HG03097 (cell line): ENCODE results near the gene ADNP.

Experiments
- ATAC-seq: cut with Tn5 transposase; IDR thresholded peaks from one replicate; pipeline ENCODE4 v1.9.1; 2021; ENCODE audit not compliant: unreplicated experiment, low FRiP score

Gene ADNP

DNA sequence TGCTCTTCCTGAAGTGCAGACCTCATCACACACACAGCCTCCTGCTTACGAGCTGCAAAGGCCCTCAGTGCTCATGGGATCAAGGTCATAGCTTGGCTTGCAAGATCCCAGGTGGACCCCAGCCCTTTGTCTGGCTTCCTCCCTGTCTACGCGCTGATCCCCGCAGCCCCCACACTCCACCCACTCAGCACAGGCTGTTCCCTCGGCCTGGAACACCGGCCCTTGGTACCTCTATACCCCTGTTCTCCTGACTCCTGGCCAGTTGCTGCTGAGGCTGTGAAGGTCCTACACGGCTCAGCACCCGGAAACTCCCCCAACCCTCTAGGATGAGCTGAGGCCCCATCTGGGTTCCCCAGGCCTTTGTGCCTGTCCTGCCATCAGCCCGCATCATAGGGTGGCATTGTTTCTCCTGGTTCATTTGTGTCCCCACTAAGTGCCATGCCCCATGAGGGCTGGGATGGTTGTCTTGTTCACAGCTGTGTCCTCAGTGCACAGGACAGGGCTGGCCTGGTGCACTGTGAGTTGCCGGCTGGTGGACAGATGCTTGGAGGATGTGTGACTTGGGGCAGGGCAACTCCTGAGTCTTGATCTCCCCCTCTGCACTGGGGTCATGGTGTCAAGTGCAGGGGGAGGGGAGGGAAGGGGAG is 57.0 kb downstream of the ADNP start:
- ATAC-seq, result no peak

DNA sequence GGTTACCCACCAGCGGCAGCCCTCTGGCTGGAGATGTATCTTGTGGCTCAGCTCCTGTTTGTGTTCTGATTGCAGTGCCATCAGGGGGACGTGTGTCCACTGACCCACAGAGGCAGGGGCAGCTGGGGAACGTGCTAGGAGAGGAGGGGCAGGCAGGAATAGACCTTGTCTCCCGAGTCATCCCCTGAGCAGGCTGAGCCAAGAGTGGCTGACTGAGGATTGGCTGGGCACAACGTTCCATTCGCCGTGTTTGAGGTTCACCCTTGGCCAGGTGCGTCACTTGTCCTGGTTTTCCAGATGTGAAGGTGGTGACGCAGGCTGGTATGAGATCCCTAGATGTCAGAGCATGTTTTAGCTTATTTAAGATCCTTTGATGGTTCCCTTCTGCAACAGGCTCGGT is 57.7 kb downstream of the ADNP start:
- no peak for ATAC-seq

DNA sequence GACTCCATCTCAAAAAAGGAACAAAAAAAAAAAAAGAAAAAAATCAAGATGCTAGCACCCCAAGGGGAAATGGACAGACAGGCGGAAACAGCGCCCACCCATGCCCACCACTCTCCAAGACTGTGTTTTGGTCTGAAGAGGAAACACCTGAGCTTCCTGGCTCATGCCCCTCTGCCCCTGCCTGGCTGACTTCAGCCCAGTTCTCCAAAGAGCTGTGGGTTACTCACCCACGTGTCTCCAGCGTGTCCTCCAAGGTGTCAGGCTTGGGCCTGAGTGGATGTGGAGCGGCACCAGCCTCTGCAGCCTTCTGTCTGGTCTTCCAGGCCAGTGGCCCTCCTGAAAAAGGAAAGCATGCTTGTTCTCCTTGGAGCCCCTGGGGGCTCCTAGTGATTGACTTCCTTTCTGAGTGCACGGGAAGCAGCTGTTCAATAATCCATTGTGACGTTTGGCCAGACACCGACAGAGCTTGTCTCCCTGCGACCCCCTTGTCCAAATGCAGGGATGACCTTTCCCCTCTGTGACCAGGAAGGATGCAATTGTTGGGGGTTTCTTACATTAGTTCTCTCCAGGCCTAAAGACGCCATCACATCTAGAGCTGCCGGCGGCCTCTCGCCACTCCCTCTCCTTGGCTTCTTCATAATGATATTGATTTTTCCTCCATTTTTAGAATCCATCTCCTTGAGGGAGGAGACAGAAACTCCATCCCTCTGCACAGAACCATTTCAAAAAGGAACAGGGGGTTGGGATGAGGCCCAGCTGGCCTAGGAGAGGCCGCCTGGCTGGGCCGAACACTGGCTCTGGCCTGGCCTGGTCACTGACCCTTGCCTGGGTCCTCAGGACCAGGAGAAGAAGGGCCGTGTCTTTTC is 58.4 kb downstream of the ADNP start:
- ATAC-seq, result no peak

DNA sequence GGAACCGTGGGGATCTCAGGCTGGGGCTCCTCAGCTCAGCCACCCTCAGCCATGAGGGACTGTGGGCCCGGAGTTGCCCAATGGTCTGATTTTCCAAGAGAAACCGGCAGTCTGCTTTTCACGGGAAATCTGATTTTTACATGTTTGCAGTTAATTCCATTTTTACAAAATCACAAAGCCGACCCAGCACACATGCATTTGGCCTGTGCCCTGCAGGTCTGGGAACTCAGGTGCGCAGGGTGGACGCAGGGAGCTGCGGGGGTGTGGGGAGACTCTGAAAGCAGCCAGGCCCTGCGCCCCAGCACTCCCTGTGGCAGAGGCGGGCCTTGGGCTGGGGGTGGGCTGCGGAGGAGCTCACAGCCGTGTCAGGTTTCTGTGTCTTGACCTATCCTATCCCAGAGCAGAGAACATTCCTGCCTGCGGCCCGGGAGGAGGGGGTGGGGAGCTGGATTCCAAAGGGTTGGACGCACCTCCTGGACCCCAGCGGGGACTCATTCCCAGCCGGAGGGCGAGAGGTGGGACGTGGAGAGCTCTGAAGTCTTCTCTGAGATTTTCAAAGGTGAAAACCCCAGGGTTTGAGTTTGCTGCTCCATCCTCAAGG is 60.6 kb downstream of the ADNP start:
- ATAC-seq, result no peak

DNA sequence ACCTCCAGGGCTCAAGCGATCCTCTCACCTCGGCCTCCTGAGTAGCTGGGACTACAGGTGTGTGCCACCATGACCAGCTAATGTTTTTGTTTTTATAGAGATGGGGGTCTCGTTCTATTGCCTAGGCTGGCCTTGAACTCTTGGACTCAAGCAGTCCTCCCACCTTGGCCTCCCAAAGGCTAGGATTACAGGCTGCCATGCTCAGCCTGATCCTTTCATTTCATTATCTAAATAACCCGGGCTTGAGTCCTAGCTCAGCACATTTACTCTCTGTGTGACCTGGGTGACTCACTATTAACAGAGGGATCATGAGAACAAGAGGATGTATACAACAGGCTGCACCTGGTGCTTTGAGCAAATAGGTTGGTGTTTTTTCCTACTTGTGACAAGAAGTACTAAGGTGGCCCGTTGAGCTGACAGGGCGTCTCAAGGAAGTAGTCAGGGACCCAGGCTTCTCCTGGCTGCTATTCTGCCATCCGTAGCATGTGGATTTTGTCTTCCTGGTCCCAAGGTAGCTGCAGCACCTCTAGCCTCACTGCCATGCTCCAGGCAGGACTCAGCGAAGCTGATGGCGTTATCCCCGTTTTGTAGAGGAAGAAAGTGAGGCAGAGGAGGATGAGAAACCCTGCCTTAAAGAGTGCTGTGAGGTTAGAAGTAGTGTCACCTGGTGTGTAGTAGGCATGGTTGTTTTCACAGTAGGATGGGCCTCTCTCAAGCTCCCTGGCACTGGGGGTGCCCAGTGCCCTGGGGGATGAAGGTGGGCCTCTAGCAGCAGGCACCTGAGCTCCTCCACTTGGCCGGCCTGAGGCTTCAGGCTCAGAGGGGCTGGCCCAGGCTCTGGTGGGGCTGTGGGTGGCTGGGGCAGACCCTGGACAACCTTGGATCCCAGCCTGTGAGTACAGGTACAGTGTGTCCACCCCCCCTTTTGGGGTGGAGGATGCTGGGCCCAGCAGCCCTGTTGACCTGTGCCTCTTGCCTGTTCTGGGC is 62.4 kb downstream of the ADNP start:
- no peak for ATAC-seq

DNA sequence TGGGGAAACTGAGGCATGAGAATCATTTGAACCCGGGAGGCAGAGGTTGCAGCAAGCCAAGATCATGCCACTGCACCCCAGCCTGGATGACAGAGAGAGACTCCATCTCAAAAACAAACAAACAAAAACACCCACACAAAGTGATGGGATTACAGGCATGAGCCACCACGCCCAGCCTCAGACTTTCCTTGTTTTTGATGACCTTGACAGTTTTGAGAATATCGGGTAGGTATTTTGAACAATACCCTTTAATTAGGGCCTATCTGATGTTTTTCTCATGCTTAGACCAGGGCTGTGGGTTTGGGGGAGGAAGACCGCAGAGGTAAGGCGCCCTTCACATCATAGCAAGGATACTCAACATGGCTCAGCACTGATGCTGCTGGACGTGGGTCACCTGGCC is 63.4 kb downstream of the ADNP start:
- no peak for ATAC-seq

DNA sequence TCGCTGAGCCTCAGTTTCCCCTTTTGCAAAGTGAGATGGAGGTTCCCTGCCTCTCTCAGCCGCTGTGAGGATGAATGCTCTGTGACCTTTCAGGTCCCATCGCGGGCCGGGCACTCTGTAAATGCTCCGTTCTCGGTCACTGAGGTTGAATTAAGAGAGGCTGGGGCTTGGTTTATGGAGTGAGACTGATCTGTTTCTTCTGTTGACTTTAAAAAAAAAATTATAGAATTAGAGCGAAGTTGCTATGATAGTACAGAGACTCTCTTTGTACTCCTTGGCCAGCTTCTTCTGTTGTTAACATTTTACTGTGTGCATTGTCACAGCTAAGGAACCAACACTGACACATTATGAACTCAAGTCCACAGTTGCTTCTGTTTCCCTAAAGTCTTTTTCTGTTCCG is 64.4 kb downstream of the ADNP start:
- no peak for ATAC-seq

DNA sequence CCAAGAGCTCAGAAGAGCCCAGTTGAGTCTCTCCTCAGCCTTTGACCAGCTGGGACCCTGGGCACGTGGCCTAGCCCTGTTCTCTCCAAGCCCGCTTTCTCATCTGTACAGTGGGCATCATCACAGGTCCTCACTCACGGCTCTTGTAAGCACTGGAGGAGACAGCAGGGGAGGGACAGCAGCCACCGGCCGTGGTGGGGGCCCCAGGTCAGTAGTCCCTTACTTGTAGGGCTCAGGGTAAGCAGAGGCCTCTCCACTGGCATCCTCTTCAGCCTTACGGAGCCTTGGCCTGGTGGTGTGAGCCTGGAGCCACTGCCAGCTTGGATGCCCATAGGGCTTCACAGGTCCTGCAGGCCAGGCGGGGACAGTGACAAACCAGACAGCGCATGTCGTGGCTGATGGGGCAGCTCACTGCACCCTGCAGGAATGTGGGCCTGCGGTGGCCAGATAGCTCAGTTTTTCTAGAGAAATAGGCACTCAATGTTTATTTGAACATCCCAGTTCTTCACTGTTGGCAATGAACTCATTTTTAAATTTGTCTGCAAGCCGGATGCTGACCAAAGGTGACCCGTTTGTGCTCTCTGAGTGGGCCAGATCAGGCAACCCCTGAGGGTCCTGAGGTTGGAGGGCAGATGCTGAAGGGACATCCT is 65.1 kb downstream of the ADNP start:
- no peak for ATAC-seq

DNA sequence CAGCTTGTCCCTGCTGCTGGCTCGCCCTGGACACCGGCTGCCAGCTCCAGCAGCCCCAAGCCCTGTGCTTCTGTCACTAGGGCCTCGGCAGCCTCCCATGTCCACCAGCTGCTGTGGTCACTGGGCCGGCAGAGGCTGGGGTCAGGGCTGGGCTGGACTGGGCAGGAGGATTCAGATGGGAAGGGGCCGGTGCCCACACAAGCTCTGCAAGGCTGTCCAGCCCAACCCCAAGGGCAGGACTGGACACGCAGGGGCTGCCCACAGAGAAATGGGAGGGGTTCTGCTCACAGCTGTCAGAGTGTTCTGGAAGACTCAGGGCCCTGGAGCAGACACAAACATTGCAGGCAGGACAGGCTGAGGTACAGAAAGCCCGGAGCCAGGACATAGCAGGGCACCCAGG is 65.6 kb downstream of the ADNP start:
- ATAC-seq, result no peak

DNA sequence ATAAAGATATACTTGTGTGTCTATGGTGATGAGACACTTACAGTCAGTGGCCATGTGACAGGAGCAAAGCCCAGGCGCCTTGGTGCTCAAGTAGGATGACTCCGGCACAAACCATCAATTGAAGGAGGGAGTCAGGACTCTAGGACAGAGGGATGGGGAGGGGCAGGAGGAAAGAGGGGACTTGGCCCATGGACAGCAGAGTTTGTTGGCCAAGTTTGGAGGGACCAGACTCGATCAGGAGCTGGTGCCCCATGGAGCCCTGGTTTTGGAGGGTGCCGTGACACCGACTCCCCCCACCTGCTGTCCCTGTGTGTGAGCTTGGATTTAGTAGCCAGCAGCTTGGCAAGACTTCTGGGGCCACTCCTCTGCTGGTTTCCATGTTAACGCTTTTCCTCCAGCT is 66.1 kb downstream of the ADNP start:
- no peak for ATAC-seq

DNA sequence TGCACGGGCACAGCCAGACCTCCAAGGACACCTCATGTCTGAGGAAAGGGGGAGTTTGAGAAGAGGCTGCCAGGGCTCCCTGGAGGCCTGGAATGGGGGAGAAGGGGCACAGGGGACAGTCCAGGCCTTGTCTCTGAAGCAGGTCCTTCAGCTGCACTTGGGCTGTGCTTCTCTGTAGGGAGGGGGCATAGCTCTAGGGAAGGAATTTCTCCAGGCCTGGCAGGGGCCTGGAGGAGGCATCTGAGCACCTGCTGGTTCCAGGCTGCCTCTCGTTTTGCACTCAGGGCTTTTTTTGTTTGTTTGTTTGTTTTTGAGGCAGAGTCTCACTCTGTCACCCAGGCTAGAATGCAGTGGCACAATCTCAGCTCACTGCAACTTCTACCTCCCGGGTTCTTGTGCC is 68.7 kb downstream of the ADNP start:
- ATAC-seq, result no peak

DNA sequence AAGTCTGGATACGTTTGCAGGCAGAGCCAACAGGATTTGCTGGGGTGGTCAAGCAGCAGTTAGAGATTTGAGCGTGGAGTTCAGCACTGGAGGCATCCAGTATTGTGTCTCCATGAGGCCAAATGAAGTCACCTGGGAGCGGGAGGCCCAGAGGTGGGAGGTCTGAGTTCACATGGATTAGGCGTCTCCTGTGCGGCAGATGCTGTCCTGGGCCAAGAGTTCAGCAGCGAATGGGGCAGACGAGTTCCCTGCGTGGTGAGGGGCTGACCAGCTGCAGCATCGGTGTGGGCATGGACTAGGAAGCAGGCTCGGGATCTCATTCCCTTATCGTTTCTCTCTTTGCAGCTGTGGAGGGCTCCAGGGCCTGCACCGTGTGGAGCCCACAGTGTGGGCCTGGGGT is 70.2 kb downstream of the ADNP start:
- ATAC-seq, result no peak

DNA sequence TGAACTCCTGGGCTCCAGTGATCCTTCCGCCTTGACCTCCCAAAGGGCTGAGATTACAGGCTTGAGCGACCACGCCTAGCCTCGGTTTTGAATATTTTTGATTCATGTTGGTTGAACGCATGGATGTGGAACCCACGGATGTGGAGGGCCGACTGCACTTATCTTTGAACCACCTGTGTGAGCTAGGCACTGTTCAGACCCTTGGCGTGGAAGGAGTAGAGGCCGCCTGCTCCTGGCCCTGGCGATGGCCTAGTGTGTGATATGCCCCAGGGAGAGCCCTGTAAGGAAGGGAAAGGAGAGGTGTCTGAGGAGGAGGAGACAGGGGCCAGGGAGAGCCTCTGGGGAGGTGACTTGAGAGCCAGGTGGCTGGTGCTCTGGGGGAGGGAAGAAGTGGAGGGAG is 72.1 kb downstream of the ADNP start:
- ATAC-seq, result no peak

DNA sequence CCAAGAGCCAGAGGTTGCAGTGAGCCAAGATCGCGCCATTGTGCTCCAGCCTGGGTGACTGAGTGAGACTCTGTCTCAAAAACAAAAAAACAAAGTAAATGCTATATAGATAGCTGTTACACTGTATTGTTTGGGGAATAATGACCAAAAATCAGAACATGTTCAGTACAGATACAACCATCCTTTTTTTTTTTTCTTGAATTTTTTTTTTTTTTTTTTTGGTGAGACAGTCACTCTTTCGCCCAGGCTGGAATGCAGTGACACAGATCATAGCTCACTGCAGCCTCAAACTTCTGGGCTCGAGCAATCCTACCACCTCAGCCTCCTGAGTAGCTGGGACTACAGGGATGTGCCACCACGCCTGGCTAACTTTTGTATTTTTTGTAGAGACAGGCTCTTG is 72.7 kb downstream of the ADNP start:
- no peak for ATAC-seq

DNA sequence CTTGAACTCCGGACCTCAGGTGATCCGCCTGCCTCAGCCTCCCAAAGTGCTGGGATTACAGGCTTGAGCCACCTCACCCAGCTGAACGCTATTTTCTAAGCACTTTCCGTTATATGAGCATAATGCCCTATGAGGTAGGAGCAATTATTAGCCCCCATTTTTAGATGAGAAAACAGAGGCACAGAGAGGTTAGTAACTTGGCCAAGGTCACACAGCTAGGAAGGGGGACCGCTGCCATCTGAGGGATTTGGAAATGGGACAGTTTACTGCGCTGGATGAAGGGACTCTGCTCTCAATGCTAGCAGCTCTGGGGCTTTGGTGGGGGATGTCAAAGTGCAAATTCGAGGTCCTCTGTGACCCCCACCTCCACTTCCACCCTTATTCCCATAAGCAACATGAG is 73.9 kb downstream of the ADNP start:
- no peak for ATAC-seq

DNA sequence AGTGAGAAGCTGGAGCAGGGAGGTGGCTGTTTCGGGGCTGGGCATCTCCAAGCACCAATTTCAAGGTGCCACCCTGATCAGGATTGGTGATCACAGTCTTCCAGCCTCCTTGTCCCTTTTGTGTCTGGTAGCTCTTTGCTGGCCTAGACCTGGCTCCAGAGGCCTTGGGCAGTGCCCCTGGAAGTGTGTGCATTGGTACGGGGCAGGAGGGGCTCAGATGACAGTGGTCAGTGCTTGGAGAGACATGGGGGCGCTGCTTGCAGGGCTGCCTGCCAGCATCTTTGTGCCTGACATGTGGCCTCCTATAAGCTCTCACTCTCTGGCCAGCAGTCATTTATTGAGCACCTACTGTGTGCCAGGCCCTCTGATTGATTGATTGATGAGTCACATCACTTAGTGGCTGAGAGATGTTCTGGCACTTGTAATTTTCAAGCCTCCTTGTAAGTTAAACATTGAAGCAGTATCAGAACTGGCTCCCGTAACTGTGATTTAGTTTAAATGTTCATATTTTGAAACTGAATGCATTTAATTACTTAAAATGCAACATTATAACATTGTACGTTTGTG is 74.7 kb downstream of the ADNP start:
- ATAC-seq, result no peak

DNA sequence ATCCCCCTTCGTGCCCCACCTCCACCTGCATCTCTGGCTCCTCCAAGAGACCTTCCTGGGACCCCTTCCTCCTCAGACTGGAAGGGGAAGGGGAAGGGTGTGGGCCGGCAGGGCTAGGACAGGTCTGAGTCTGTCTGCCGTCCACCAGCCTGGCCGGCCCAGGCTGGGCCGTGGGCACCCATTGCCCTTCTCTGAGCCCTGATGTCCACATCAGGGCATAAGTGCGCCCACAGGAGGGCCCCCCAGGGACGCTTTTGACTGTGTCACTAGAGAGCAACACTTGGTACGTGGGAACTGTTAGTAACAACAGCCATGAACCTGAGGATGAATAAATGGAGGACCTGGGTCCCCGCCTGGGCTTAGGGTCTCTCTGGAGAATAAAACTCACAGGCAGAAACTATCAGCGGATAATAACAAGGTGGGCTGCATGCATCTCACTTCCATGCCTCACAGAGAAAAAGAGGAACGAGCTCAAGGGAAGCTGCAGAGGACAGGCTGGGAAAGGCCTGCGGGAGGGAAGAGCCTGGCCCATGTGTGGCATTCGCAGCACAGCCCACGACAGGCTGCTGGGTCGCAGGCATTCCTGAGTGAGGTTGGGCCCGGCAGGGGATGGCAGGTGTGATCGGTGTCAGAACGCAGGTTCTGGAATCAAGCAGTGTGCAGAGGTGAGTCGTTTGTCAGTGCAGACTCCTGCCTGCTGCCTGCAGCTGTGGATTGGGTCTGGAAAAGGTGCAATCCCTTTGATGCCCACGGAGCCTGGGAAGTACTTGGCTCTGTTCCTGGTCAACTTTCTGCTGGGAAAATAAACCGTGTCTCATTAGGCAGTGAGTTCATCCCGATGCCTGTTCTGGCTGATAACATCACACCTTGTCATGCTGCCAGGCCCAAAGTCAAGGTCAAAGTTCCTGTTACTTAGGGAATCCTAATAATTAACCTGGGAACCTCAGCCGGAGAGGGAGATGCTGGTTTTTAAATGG is 75.5 kb downstream of the ADNP start:
- no peak for ATAC-seq

DNA sequence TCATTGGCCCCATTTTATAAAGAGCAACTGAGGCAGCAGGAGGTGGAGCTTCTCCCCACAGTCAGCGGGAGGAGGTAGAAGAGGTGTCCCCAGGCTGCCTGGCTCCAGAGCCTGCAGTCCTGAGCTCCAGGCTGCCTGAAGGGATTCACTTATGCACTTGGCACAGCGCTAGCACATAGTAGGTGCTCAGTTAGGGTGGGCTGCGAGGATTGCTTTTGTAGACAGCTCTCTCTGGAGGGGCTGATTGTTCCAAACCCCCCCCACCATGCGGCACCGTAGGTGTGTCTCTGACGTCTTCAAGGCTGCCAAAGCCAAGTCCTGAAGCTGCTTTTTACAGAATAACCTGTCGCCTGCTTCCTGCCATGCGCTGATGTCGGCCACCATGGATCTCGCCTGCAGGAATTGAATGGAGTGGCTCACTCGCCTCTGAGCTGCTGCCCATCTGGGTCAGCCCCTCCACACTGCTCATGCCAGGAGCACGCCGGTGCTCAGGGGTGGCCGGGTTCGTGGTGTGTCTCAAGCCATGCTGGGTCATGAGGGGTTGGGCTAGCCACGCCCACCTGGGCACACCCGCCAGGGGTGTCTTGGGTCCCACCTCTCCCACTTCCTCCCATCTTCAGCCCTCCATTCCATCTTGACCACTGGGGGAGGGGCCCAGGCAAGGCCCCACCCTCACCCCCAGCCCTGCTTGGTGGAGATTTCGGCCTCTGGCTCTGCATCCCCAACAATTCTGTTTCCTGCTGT is 76.6 kb downstream of the ADNP start:
- no peak for ATAC-seq
